Skin epidermis (tissue), 12 donors: ENCODE data around the gene DMRT3.

Experiments used
- H3K27ac ChIP-seq, 21 experiments: fragments of 200-600 bp; sonication (generic) in 11 of 21; one replicate each; pipeline ENCODE4 v1.5.0; 2020; ENCODE audit warnings: mild to moderate bottlenecking in 3 of 21, inconsistent platforms in 2 of 21, moderate library complexity in 2 of 21
- H3K4me3 ChIP-seq, 7 experiments: fragments of 200-600 bp; sonication (generic) in 2 of 7; one replicate each; pipeline ENCODE4 v1.5.0; 2020; ENCODE audit warnings: inconsistent platforms in 2 of 7, mild to moderate bottlenecking in 2 of 7, moderate library complexity in 1 of 7

Gene DMRT3

DNA sequence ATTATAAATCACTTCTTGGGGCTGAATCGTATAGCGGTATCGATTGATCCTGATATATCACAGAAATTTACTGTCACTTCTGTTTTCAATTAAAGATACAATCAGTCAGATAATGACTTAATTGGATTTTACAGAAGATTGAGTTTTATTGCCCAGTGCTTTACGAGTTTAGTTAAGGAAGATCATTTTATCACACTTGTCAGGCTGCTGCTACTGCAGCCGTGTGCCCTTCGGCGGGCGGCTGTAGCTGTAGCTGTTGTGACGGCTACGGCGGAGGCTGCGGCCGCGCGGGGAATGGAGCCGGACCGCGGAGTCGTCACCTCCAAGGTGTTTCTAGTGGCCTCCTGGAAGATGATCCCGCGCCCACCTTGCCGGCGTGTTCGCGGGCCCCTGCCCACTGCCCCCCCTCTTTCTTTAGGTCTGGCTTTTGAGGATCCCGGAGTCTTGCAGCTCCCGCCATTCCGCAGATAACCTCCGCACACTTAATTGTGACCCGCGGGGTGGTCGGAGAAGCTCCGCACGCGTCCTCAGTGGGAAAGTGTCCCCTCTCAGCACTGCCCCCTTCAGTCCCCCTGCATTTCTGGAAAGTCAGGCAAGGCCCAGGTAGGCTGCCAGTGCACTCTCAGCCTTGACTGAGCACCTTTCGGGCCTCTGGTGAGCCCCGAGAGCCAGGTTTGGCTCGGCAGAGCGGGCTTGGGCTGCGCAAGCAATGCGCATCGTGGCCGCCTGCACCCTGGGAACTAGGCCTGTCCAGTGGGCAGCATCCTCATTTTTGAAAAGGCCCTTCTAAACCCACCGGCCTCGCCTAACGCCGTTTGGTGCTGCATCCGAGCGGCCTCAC, 6.9 kb upstream of the DMRT3 start:
- H3K27ac ChIP-seq: no peak overlapping the region
- no peak overlapping the region for H3K4me3 ChIP-seq

DNA sequence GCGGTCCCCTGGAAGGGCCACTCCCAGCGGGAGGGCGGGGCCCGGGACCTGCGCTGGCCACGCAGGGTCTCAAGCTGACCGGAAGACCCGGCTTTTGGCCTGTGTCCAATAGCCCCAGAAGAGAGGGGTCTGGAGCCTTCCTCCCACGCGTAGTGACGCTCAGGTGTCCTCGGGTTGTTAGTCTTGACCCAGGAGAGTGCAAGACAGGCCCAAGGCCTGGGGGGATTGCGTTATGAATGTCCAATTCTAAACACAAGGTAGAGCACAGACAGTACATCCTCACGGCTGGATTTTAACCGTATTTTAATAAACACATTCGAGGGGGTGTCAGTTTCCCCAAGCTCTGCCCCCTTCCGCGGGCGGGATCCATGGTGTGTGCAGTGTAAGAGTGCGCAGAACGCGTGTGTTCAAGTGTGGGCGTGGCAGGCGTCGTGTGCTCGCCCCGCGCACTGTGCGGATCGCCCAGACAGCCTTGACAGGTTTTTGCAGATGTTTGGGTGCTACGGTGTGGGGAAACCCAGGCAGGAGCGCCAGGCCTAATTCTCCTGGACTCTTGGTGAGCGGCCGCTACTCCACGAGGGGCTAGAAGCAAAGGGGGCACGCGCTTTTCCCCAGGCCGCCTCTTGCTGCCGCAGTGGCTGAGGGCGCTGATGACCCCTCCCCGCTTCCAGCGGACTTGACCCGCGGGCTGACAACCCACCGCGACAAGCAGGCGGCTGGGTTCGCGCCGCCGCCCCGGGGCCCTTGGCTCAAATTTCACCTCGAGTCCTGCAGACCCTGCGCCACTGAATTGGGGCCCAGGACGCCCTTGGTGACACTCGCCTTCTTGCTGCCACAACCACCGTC, 6.1 kb upstream of the DMRT3 start:
- Histone ChIP-seq H3K27ac (no peak overlapping the region), H3K4me3 (no peak overlapping the region)

DNA sequence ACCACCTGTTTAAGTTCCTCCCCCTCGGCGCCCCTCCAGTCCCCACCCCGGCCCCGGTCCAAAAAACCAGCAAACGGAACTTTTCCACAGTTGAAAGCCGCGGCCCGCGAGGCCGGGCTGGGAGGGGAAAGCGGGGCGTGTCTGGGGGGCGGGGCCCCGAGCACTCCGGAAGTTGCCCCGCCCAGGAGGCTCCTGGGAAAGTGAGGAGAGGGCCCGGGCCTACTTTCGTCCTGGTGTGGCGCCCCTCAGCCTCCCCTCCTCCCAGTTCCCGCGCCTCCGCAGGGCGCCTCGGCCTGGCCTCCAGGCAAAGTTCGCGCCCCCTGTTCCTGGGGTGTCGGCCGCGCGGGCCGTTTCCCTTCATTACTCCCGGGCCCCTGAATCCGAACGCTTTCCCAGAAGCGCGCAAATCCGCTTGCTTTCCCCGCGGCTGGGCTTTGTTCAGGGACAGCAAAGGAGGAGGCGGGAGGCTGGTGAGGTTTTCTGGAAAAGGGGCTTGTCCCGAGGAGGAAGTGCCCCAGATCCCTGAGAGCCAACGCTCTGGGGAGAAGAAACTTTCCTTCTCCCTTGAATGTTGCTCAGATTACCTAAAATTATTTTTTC, 4.5 kb upstream of the DMRT3 start:
- peak overlapping the region; percentile 10 to 43 (median 21) for H3K4me3 ChIP-seq
- peak overlapping the region in 1 of 21 experiments; percentile 19 for H3K27ac ChIP-seq

DNA sequence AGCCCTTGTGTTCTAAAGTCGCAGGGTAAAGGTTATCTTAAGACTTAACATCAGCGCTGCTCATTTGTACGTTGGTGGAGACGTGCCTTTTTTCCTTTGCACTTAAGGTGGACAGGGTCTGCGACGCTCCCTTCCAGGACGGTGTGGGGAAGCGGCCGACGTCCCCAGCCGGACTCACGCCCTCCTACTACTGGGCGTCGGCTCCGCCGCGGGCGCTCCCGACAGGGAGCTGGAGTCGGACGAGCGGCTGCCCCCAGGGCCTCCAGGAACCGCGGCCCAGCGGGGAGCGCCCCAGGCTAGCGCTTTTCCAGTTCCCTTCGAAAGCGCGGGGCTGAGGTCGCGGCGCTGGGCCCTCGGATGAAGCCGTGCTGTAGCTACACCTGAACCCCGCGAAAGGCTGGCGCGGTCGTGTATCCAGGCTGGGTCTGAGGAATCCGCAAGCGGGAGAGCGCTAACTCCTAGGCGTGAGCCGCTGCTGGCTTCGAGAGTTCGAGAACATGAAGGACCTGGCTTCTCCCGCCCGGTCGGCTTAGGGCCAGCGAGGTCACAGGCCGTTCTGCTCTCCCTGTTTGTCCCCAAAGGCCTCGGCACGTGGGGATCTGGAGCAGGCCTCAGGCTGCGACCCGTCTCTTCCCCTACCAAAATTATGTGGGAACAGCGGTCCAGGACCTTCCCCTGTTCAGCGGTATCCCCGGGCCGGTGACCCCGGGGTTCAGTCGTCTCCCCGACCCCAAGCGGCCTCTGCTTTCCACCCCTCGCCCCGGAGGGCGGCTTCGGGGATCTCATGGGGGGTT, 3.8 kb upstream of the DMRT3 start:
- no peak overlapping the region for H3K27ac ChIP-seq
- peak overlapping the region in 5 of 7 experiments; percentile 20 to 43 (median 23) for H3K4me3 ChIP-seq

DNA sequence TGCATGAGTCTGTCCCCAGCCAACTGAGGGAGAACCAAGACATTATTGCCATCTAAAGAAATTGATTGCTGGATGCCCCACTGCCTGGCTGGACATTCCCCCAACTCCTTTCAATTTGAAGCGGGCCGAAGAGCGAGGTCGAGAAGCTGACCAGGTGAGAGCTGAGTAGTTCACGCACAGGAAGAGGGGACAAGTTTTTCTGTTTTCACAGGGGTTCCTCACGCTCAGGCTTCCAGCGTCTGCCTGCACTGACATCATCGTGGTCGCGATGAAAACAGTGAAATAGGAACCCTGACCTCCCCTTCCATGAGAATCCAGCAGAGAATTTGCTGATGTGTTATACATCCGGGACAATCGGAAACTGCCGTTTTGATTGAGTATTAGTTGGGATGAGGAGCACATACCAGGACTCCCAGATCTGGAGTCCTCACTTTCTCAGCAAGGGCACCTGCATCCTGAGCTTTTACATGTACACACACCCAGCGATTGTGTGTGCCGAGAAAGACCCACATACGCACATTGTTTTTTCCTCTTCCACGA, 3.1 kb upstream of the DMRT3 start:
- no peak overlapping the region for H3K4me3 ChIP-seq

DNA sequence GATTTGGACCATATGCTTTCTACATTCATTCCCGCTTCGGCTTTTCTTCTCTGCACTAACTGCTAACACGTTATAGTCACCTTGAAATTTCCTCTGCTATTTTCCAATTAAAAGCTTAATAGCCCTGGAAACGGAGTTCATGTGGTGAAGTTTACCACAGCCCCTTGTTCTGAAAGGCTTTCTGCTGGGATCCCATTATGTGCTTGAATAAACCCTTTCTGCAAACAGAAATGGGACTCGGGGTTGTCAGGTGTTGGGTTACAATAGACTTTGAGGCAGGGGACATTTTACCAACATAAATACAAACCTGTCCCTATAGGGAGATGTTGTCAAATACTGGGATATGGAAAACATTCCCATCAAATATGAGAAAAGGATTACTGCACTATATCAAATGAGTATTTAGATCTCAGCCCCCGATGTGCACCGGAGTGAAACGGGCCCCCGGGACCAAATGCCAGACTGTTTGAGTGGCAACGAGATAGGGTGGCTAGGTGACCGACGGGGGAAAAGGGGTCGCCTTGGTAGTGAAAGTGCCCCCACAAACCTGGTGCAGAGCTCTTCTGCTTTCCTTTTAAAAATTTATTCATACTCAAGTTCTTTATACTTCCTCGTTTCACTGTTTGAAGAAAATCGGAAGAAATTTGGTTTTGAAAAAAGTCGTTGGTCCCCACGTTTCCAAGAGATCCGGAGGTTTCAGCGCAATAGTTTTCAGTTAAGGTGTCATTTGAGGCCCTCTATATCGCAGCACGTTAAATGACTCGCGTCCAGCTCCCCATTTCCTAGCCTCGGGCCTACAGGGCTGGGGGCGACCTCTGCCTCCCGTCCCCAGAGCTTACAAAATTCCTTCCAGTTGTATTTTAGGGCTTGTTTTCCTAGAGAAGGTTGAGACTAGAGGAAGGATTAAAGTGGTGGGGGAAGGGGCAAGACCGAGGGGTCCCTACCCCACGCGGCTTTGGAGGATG, 2.1 kb upstream of the DMRT3 start:
- H3K4me3 ChIP-seq: no peak overlapping the region
- H3K27ac ChIP-seq: no peak overlapping the region

More for the DNA sequence above, 3.1 kb upstream of the DMRT3 start:
- H3K27ac ChIP-seq: no peak overlapping the region

DNA sequence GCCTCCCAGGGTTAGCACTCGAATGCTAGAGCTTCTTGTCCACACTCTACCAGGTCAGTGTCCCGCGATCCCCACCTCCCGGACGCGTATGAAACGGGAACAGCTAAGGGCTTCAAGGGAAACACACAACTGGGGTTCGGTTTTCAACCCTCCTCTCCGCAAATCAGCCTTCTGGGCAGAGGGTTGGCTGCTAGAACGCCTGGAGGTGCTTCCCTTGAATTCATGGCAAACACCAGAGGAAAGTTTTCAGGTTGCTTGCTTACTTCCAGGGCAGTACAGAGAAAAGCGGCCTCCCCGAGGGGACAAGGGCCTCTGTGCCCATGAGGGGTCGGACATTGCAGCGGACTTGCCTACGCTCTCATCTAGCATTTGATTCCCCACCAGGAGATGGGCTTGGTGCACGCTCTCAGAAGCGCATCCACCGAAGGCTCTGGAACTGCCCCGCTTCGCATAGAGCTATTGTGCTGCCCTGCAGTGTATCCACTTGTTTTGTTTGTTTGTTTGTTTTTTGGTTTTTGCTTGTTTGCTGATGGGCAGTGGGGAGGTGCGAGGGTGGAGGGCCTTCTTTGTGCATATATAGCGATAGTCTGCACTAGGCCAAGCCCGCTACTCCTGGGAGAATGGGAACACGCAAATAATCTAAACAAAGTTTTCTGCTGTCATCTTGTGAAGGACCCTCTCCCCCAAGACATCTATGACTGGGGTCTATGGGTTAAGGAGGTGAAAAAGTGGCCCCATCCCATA, 1.3 kb upstream of the DMRT3 start:
- no peak overlapping the region for H3K27ac ChIP-seq
- H3K4me3 ChIP-seq: no peak overlapping the region

DNA sequence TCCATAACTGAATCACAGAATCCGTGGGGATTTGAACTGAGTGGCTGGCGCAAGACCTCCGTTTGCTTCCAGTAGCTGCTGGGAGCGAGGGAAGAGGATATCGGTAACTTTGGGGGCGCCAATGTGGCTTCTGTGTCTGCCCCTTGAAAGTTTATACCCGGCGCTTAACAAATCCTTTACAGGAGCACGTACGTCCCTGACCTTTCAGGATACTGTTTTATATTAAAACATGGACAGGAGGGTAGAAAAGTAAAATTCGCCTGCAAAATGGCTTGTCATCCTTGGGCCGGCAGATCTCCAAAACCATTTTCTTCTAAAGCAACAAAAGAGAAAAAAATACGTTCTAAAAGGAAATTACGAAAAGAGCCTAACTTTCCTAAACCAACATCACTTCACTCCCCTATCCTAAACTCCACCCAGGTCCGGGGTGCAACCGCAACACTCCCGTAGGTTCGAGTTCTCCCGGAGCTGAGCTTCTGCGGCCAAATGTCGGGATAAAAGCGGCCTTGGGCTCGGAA, 656 bp upstream of the DMRT3 start:
- no peak overlapping the region for H3K27ac ChIP-seq
- peak overlapping the region in 1 of 7 experiments; percentile 27 for H3K4me3 ChIP-seq

DNA sequence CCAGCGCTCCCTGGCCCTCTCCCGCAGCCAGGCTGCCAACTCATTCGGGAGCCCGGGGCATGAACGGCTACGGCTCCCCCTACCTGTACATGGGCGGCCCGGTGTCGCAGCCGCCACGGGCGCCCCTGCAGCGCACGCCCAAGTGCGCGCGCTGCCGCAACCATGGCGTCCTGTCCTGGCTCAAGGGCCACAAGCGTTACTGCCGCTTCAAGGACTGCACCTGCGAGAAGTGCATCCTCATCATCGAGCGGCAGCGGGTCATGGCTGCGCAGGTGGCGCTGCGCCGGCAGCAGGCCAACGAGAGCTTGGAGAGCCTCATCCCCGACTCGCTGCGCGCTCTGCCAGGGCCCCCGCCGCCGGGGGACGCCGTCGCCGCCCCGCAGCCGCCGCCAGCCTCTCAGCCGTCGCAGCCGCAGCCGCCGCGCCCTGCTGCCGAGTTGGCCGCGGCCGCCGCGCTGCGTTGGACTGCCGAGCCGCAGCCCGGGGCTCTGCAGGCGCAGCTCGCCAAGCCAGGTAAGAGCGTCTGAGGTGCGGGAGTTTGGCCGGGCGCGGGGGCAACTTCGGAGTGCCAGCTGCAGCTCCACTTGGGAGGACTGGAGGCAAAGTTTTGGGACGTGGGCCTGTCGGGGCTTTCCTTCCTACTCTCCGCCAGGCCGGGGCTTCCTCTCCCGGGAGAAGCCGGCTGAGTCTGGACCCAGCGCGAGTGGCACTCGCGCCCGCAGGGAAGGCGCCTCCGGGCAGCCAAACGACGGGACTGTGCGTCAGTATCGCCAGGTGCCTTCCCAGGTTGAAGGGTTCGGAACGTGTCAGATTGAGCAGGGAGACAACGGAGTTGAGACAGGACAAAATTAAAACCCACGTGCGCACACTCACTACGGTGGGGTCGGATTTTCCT, 735 bp downstream of the DMRT3 start:
- Histone ChIP-seq H3K27ac (peak overlapping the region in 1 of 21 experiments; percentile 37), H3K4me3 (peak overlapping the region in 4 of 7 experiments; percentile 11 to 27 (median 21))

DNA sequence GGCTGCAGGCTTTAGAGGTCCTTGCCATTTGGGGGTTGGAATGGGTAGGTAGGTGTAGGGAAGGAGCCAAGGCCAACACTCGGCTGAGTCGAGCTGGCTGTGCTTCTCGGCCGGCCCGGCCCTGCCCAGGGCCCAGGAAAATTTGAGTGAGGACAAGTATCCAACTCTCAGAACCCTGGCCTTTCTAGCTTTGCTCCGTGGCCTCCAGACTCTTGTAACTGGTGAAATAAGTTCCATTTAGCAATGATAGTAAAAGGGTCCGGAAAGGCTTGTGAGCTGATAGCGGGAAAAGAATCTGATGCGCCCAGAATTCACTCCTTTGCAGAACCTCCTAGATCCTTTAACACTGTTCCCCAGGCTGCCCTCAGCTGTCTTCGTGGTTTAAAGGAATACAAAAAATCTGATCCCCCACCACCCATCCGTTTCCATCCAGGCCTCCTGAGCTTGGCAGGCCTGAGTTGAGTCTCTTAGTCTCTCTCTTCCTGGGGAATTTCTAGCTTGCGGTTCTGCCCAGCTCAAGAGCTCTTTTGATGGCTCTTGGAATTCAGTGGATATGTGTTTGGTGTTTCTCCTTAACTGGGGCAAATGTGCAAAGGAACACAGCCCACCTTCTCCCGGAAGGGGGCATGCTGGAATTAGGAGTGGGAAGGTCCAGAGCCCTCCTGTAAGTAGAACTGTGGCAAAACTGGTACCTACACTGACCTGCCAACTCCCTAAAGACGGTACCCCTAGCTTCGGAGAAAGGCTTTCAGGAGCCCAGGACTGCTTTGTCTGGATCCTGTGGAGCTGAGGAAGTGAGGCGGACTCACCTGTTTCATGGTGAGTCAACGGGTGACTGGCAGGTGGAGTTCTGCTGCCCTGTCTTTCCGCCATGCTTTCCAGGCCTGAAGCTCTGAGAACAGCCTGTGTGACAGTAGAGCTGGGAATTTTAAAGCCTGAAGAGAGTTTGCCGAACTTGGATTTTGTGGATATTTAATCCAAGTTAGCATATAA, 1.7 kb downstream of the DMRT3 start:
- H3K4me3 ChIP-seq: no peak overlapping the region
- H3K27ac ChIP-seq: peak overlapping the region in 1 of 21 experiments; percentile 17

DNA sequence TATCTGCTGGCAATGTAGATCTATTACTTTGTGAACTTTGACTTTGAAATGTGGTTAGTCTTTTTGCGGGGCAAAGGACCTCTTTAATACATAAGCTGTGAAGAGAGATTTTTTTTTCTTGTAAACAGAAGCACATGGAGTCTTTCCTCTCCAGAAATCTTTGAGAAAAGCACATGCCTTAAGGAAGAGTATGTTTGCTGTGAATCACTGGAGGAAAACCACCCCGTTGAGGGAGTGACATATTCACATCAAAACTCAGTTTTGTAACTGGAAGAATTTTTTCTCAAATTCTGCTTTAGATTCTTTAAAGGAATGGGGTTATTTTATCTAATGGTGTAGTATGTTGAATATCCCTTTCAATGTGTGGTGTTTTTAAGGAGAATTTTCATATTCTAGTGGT, 3.5 kb downstream of the DMRT3 start:
- no peak overlapping the region for H3K27ac ChIP-seq
- no peak overlapping the region for H3K4me3 ChIP-seq

DNA sequence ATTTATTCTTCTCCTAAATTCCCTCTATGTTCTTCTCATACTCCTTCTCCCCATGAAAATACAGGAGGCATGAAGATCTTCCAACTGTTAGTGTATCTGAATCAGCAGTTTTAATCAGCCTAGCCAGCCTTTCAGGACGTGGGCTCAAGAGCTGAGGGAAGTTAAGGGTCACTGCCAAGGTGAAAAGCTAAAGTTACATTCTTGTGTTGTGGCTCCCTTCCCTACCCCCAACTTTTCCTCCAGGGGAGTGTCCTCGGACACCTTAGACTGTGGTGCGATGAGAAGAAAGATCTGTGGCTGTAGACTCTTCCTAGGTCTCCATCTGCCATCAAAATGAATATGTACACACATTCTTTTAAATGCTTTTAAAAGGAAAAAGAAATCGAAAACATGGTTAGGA, 4.2 kb downstream of the DMRT3 start:
- H3K4me3 ChIP-seq: no peak overlapping the region
- H3K27ac ChIP-seq: no peak overlapping the region

DNA sequence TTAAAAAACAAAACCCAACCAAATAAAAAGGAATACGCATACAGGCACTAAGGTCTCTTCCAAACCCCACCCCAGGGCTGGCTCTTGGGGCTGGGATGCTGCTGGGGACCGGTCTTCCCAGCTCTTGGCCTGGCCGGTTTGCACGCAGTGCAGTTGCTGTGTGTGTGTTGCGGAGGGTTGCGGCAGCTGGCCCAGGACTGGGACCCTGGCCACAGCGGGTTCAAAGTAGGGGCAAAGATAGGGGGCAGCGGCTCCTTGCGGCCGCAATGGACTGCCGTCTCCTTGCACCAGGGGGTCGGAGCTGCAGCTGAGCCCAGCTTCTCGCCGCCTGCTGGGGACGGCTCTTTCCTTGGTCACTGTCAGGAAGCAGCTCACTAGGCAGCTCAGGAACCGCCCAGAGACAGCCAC, 5.0 kb downstream of the DMRT3 start:
- H3K27ac ChIP-seq: no peak overlapping the region
- no peak overlapping the region for H3K4me3 ChIP-seq

DNA sequence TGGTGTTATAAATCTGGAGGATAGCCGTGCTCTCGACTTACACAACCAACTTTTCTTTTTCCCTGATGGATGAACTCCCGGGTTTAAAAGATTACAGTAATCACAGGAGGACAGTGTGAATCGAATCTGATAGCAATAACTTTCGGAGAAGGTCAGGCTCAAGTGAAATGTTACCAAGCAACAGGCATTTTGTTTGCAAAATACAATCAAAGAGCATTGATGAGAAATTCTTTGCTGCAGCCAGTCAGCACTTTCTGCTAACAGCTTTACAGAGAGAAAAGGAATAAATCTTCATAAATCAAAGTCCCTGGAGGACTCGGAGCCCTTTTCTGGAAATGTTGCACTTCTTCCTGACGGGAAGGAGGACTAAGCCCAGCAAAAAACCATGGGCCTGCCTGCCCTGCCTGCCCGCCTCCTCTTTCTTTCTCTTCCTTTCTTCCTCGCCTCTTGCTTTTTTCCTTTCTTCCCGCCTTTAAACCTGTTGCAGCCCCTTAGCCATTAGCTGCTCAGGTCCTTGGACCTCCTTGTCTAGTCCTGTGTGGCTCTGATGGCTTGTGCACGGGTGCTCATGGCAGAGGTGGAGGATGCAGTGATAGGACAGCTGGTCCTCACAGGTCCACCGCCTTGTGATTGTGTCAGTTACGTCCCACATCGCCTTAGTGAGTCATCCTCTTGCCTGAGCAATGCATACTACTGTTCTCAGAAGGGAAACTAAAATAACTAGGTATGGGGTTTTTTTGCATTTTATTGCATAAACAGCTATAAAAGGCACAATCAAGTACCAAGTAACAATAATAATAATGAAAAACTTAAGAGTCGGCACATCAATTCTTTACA, 6.2 kb downstream of the DMRT3 start:
- H3K27ac ChIP-seq: no peak overlapping the region

More for the DNA sequence above, 6.2 kb downstream of the DMRT3 start:
- no peak overlapping the region for H3K4me3 ChIP-seq
